H1 (cell line): Measurements from ENCODE around the gene IL1RL1. TPM values are rescaled to one million over a fixed set of nuclear protein-coding genes. Genes with fewer than 3 reads are reported as not detected.

Experiments
- CTCF ChIA-PET: fragments of 300-600 bp; sonication (Branson Sonifier 250); formaldehyde crosslinking; loops from one replicate; lab custom pipeline; 2021; ENCODE audit not compliant: partially characterized antibody; lab: Charles Lee
- POLR2A ChIA-PET: fragments of 300-600 bp; sonication (Branson Sonifier 250); formaldehyde crosslinking; loops from one replicate; lab custom pipeline; 2021; ENCODE audit warnings: inconsistent platforms; ENCODE audit not compliant: partially characterized antibody; lab: Charles Lee
- DNase-seq, 2 experiments: peaks; one replicate each; pipeline versions ENCODE4 v3.0.0 to v3.0.0-alpha.2; 2010 to 2022; ENCODE audit warnings: low spot score in 2 of 2, low read depth in 1 of 2, mixed read lengths in 1 of 2
- FAIRE-seq: peaks from 2 replicates; lab custom pipeline; 2011; peaks lifted over from hg19 to GRCh38; lab: Jason Lieb, UNC
- H2AFZ ChIP-seq: 2 replicates; pipeline ENCODE4 v1.8.1; 2012; ENCODE audit warnings: low read length, inconsistent platforms
- H2AK5ac ChIP-seq: 2 replicates; pipeline ENCODE4 v1.6.1; 2013; ENCODE audit warnings: low read depth, low read length
- H2BK120ac ChIP-seq: replicated peaks from 2 replicates; pipeline ENCODE3; 2013; ENCODE audit warnings: low read depth, low read length, inconsistent platforms
- H2BK12ac ChIP-seq: 2 replicates; pipeline ENCODE4 v1.6.1; 2013; ENCODE audit warnings: low read depth, low read length
- H2BK15ac ChIP-seq: 2 replicates; pipeline ENCODE4 v1.6.1; 2013; ENCODE audit warnings: low read length
- H2BK20ac ChIP-seq: 2 replicates; pipeline ENCODE4 v1.6.1; 2013; ENCODE audit warnings: low read length
- H2BK5ac ChIP-seq: 2 replicates; pipeline ENCODE4 v1.6.1; 2013; ENCODE audit warnings: low read depth, low read length
- H3K14ac ChIP-seq: 2 replicates; pipeline ENCODE4 v1.6.1; 2013; ENCODE audit warnings: inconsistent platforms; ENCODE audit not compliant: insufficient read length
- H3K18ac ChIP-seq: 2 replicates; pipeline ENCODE4 v1.6.1; 2013; ENCODE audit warnings: low read length; ENCODE audit errors: extremely low read depth
- H3K23ac ChIP-seq: 2 replicates; pipeline ENCODE4 v1.6.1; 2013; ENCODE audit warnings: inconsistent platforms; ENCODE audit not compliant: insufficient read length
- H3K23me2 ChIP-seq: 2 replicates; pipeline ENCODE4 v1.6.1; 2013; ENCODE audit warnings: low read depth, low read length
- H3K27ac ChIP-seq: 2 replicates; pipeline ENCODE4 v1.6.1; 2011; ENCODE audit warnings: low read depth, low read length, inconsistent platforms
- H3K27me3 ChIP-seq, 4 experiments: replicated peaks in 1 of 4; 1 replicate in 1 of 4; 2 replicates in 3 of 4; pipeline versions ENCODE4 v1.6.1 to v1.8.1; 2011 to 2013; ENCODE audit warnings: low read length in 3 of 4, mild to moderate bottlenecking in 3 of 4, inconsistent platforms in 2 of 4, mixed read lengths in 2 of 4, moderate library complexity in 1 of 4; ENCODE audit not compliant: control insufficient read depth in 3 of 4, insufficient read depth in 3 of 4; ENCODE audit errors: extremely low read depth in 1 of 4
- H3K36me3 ChIP-seq, 4 experiments: 2 replicates each; pipeline versions ENCODE4 v1.6.1 to v1.8.1; 2011 to 2013; ENCODE audit warnings: mild to moderate bottlenecking in 4 of 4, low read length in 3 of 4, moderate library complexity in 2 of 4, control low read depth in 1 of 4, inconsistent platforms in 1 of 4; ENCODE audit not compliant: insufficient read depth in 4 of 4, control insufficient read depth in 2 of 4
- H3K4ac ChIP-seq: replicated peaks from 2 replicates; pipeline ENCODE3; 2013; ENCODE audit warnings: low read length, low read depth, mixed read lengths, inconsistent platforms; ENCODE audit not compliant: insufficient read length
- H3K4me1 ChIP-seq, 4 experiments: replicated peaks in 1 of 4; 1 replicate in 1 of 4; 2 replicates in 3 of 4; pipeline versions ENCODE4 v1.6.1 to v1.8.1; 2011 to 2013; ENCODE audit warnings: low read length in 3 of 4, inconsistent platforms in 2 of 4, mixed read lengths in 1 of 4; ENCODE audit not compliant: insufficient read depth in 4 of 4, control insufficient read depth in 3 of 4
- H3K4me2 ChIP-seq, 2 experiments: 2 replicates each; pipeline versions ENCODE4 v1.6.1 to v1.8.1; 2011 to 2013; ENCODE audit warnings: low read depth in 2 of 2, low read length in 2 of 2, control low read depth in 1 of 2, inconsistent platforms in 1 of 2, mild to moderate bottlenecking in 1 of 2; ENCODE audit not compliant: insufficient read depth in 1 of 2
- H3K4me3 ChIP-seq, 4 experiments: fragments of 200-600, 300-600 bp in 1 of 4; sonication (generic), shearing (Covaris generic), sonication (Bioruptor Twin) in 1 of 4; 2 replicates each; pipeline versions ENCODE4 v1.5.1 to v1.8.1; 2011 to 2016; ENCODE audit warnings: low read length in 4 of 4, low read depth in 3 of 4, control low read depth in 2 of 4, inconsistent platforms in 2 of 4, mild to moderate bottlenecking in 2 of 4, mixed read lengths in 1 of 4, moderate library complexity in 1 of 4; ENCODE audit not compliant: insufficient read depth in 2 of 4; ENCODE audit errors: extremely low read depth in 1 of 4
- H3K56ac ChIP-seq: replicated peaks from 2 replicates; pipeline ENCODE3; 2013; ENCODE audit warnings: low read depth, mild to moderate bottlenecking, mixed read lengths, low read length, inconsistent platforms; ENCODE audit not compliant: insufficient read length
- H3K79me1 ChIP-seq: 2 replicates; pipeline ENCODE4 v1.6.1; 2013; ENCODE audit warnings: low read depth, low read length, control low read depth
- H3K79me2 ChIP-seq, 2 experiments: 2 replicates each; pipeline versions ENCODE4 v1.6.1 to v1.8.1; 2012 to 2013; ENCODE audit warnings: low read length in 2 of 2, mild to moderate bottlenecking in 2 of 2, inconsistent platforms in 1 of 2; ENCODE audit not compliant: insufficient read depth in 2 of 2, control insufficient read depth in 1 of 2
- H3K9ac ChIP-seq, 4 experiments: replicated peaks in 1 of 4; 1 replicate in 1 of 4; 2 replicates in 3 of 4; pipeline versions ENCODE4 v1.6.1 to v1.8.1; 2011 to 2013; ENCODE audit warnings: low read depth in 3 of 4, low read length in 3 of 4, control low read depth in 2 of 4, mild to moderate bottlenecking in 2 of 4, moderate library complexity in 2 of 4, inconsistent platforms in 1 of 4; ENCODE audit errors: extremely low read depth in 1 of 4
- H3K9me3 ChIP-seq, 2 experiments: 2 replicates each; pipeline versions ENCODE4 v1.6.1 to v1.8.1; 2012 to 2013; ENCODE audit warnings: mild to moderate bottlenecking in 2 of 2, moderate library complexity in 2 of 2, control low read depth in 1 of 2, inconsistent platforms in 1 of 2, low read depth in 1 of 2, low read length in 1 of 2, mixed read lengths in 1 of 2; ENCODE audit not compliant: insufficient read depth in 2 of 2
- H4K20me1 ChIP-seq, 2 experiments: replicated peaks in 1 of 2; 2 replicates each; pipeline versions ENCODE3 to v1.8.1; 2011 to 2013; ENCODE audit warnings: inconsistent platforms in 2 of 2, low read length in 2 of 2, mild to moderate bottlenecking in 1 of 2; ENCODE audit not compliant: insufficient read depth in 2 of 2, control insufficient read depth in 1 of 2
- H4K5ac ChIP-seq: 2 replicates; pipeline ENCODE4 v1.6.1; 2013; ENCODE audit warnings: low read length, low read depth, mixed read lengths, inconsistent platforms; ENCODE audit not compliant: insufficient read length
- H4K8ac ChIP-seq: 2 replicates; pipeline ENCODE4 v1.8.0; 2013; ENCODE audit warnings: mild to moderate bottlenecking, moderate library complexity, low read length, inconsistent platforms; ENCODE audit not compliant: insufficient read depth; ENCODE audit errors: extremely low read depth
- H4K91ac ChIP-seq: replicated peaks from 2 replicates; pipeline ENCODE3; 2013; ENCODE audit warnings: low read length, mixed read lengths, inconsistent platforms; ENCODE audit not compliant: insufficient read length
- ASH2L ChIP-seq: fragments of 200-600, 300-600 bp; sonication (generic); IDR thresholded peaks from one replicate; pipeline ENCODE4 v1.7.1; 2017; ENCODE audit warnings: low read length
- CEBPB ChIP-seq: IDR thresholded peaks from 2 replicates; pipeline ENCODE4 v1.6.1; 2012; ENCODE audit warnings: low read depth, low read length
- EP300 ChIP-seq, 2 experiments: IDR thresholded peaks; 1 replicate in 1 of 2; 2 replicates in 1 of 2; pipeline ENCODE4 v1.6.1; 2011 to 2012; ENCODE audit warnings: low read depth in 2 of 2, low read length in 2 of 2, mild to moderate bottlenecking in 2 of 2, borderline replicate concordance in 1 of 2, inconsistent platforms in 1 of 2, moderate library complexity in 1 of 2
- HDAC6 ChIP-seq: IDR thresholded peaks from one replicate; pipeline ENCODE4 v1.7.1; 2012; ENCODE audit warnings: low read depth, mild to moderate bottlenecking, inconsistent platforms, low read length, moderate library complexity
- KDM4A ChIP-seq: IDR thresholded peaks from one replicate; pipeline ENCODE4 v1.7.1; 2012; ENCODE audit warnings: low read depth, mild to moderate bottlenecking, moderate library complexity, low read length, inconsistent platforms; ENCODE audit not compliant: severe bottlenecking
- SIX5 ChIP-seq: IDR thresholded peaks from 2 replicates; pipeline ENCODE4 v1.6.1; 2011; ENCODE audit warnings: mild to moderate bottlenecking, low read depth, low read length
- WGBS, 2 experiments: shearing (Covaris generic) in 1 of 2; methylation state at CpG; one replicate each; pipeline versions ENCODE4 v1.1.6 to v1.1.7; 2013 to 2015; ENCODE audit warnings: low lambda C conversion rate in 2 of 2, mixed read lengths in 2 of 2, inconsistent platforms in 1 of 2, low coverage in 1 of 2, missing lambda C conversion rate in 1 of 2; ENCODE audit not compliant: insufficient replicate concordance in 2 of 2, insufficient coverage in 1 of 2, insufficient read length in 1 of 2; ENCODE audit errors: extremely low coverage in 1 of 2, missing lambda C conversion rate in 1 of 2; 5-methylcytosine and 5-hydroxymethylcytosine counted together
- polyA plus RNA-seq, 7 experiments: library from polyadenylated mRNA; depleted of rRNA in 3 of 7; stranded (reverse) in 5 of 7; unstranded in 2 of 7; fragments of >200 nt in 5 of 7; fragments of 200-250 nt in 2 of 7; gene quantifications; 1 replicate in 5 of 7; 2 replicates in 1 of 7; 4 replicates in 1 of 7; pipeline versions ENCODE4 v1.2.1 to v1.2.3, GENCODE V29; 2011 to 2013; ENCODE audit warnings: missing spikeins in 2 of 7, mixed read lengths in 2 of 7
- total RNA-seq: library from RNA; stranded (reverse); fragmentation: NEBNext Ultra II Directional; extraction: Animal tissue kit (Norgen Biotek cat#: 25700); gene quantifications from 2 replicates; pipeline ENCODE4 v1.2.1, GENCODE V29; 2021

Gene IL1RL1
- total and polyA plus RNA-seq, 2 of the 8 experiments (the other 6 are each of a cell fraction or from before 2014, with no cell fraction given): not detected

GRCh38 chr2:102276549-102277201 is 34.7 kb upstream of the IL1RL1 start:
- no peaks in the 10 kb centered on the region for H3K79me2 ChIP-seq
- H2BK5ac ChIP-seq: no peak overlapping the region
- WGBS, 2 experiments: 96% methylated on average over 2 of the region's 2 CpGs; no CpG with 5 or more reads in 1 of the 2 experiments
- H2AFZ ChIP-seq: no peak overlapping the region
- ChIA-PET CTCF (interaction anchor here (1.0 to 2.1 kb wide), 4 partner anchors 9 to 36 kb away, joined by 3 to 6 read pairs (median 4); no protein-coding TSS in a partner anchor), POLR2A (no interaction called here)
- H4K8ac ChIP-seq: no peak overlapping the region
- no peak overlapping the region for H2AK5ac ChIP-seq
- no peak overlapping the region for H3K23ac ChIP-seq
- no peaks in the 10 kb centered on the region for H3K36me3 ChIP-seq
- H3K18ac ChIP-seq: no peak overlapping the region
- FAIRE-seq (no peak), DNase-seq (no peak)
- H3K23me2 ChIP-seq: no peaks in the 10 kb centered on the region
- no peaks in the 10 kb centered on the region for H3K27me3 ChIP-seq
- no peak overlapping the region for H3K4me2 ChIP-seq
- no peaks in the 10 kb centered on the region for H4K20me1 ChIP-seq
- H3K4ac ChIP-seq: no peak overlapping the region
- TF ChIP-seq KDM4A: no peak
- TF ChIP-seq CEBPB: no peak
- no peak for TF ChIP-seq EP300 (IDR thresholded peaks at IDR 0.05; ENCODE audit: borderline replicate concordance in 1 of 2, low read depth in 2 of 2, low read length in 2 of 2)
- no peak for TF ChIP-seq ASH2L
- no peak for TF ChIP-seq SIX5
- no peak for TF ChIP-seq HDAC6
- no peaks in the 10 kb centered on the region for H3K79me1 ChIP-seq
- no peak overlapping the region for H4K91ac ChIP-seq
- no peak overlapping the region for H2BK20ac ChIP-seq
- H2BK15ac ChIP-seq: no peak overlapping the region
- H2BK120ac ChIP-seq: no peak overlapping the region
- no peak overlapping the region for H3K56ac ChIP-seq
- no peak overlapping the region for H4K5ac ChIP-seq
- no peaks in the 10 kb centered on the region for H3K4me1 ChIP-seq
- H3K14ac ChIP-seq: no peak overlapping the region
- no peak overlapping the region for H3K4me3 ChIP-seq
- no peaks in the 10 kb centered on the region for H3K9me3 ChIP-seq
- H2BK12ac ChIP-seq: no peak overlapping the region
- H3K27ac ChIP-seq: no peak overlapping the region
- no peak overlapping the region for H3K9ac ChIP-seq
